PFSK-1 (cell line): Measurements from ENCODE around the gene CSNK1G3.

Source experiments
- POLR2AphosphoS5 ChIP-seq: IDR thresholded peaks from 2 replicates; pipeline ENCODE4 v1.6.1; 2012; ENCODE audit warnings: low read depth, mild to moderate bottlenecking, control low read depth, low read length, moderate library complexity
- REST ChIP-seq, 2 experiments: IDR thresholded peaks; 2 replicates each; pipeline versions ENCODE4 v1.6.1 to v1.8.0; 2011 to 2012; ENCODE audit warnings: low read depth in 2 of 2, low read length in 2 of 2, control low read depth in 1 of 2, inconsistent platforms in 1 of 2, mild to moderate bottlenecking in 1 of 2, moderate library complexity in 1 of 2; ENCODE audit not compliant: insufficient read depth in 1 of 2
- SIN3A ChIP-seq: IDR thresholded peaks from 2 replicates; pipeline ENCODE4 v1.6.1; 2012; ENCODE audit warnings: mild to moderate bottlenecking, low read length, moderate library complexity, borderline replicate concordance; ENCODE audit not compliant: insufficient read depth
- TAF1 ChIP-seq: IDR thresholded peaks from 2 replicates; pipeline ENCODE4 v1.6.1; 2012; ENCODE audit warnings: low read length, control low read depth, borderline replicate concordance; ENCODE audit not compliant: insufficient read depth

- TF ChIP-seq POLR2AphosphoS5 (no peak), SIN3A (no peak), TAF1 (no peak), REST (IDR thresholded peaks at IDR 0.05; ENCODE audit: insufficient read depth in 1 of 2, low read depth in 2 of 2, low read length in 2 of 2) (no peak)
These were observed 133.1 kb downstream of the CSNK1G3 start for GRCh38 chr5:123645024-123645603.
